ENCODE data around the gene CDH4.

The CDH4 gene

GRCh38 chr20:61960836-61961235 lies 708.8 kb downstream of the CDH4 start:
- no peak for TF ChIP-seq CTCF (IDR thresholded peaks at IDR 0.05; ENCODE audit: control extremely low read depth, extremely low read depth, low read depth, missing control alignments)
- ChIA-PET CTCF (no interaction called here), POLR2A (no interaction called here)
- no peak for DNase-seq (ENCODE audit: extremely low spot score)

DNA sequence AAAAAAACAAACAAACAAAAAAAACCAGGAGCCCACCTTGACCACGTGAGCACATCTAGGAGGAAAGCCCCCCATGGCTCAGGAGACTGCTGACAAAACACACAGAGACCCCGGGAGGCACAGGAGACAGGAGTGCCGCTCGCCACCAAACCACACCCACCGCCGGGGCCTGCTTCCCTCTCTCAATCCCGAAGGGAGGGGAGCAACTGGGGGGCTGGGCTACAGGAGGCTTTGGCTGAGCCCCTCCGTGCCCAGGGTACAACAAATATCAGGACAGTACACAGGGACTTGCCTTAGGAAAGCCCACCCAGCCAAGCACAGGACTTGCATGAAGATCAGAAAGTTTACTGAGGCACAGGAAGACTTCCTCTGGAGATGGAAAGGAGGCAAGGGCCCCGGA lies 711.1 kb downstream of the CDH4 start:
- DNase-seq (ENCODE audit: extremely low spot score), result no peak
- POLR2A ChIA-PET, result no interaction called here
- CTCF ChIA-PET, result no interaction called here
- TF ChIP-seq CTCF (IDR thresholded peaks at IDR 0.05; ENCODE audit: control extremely low read depth, extremely low read depth, low read depth, missing control alignments), result no peak

DNA sequence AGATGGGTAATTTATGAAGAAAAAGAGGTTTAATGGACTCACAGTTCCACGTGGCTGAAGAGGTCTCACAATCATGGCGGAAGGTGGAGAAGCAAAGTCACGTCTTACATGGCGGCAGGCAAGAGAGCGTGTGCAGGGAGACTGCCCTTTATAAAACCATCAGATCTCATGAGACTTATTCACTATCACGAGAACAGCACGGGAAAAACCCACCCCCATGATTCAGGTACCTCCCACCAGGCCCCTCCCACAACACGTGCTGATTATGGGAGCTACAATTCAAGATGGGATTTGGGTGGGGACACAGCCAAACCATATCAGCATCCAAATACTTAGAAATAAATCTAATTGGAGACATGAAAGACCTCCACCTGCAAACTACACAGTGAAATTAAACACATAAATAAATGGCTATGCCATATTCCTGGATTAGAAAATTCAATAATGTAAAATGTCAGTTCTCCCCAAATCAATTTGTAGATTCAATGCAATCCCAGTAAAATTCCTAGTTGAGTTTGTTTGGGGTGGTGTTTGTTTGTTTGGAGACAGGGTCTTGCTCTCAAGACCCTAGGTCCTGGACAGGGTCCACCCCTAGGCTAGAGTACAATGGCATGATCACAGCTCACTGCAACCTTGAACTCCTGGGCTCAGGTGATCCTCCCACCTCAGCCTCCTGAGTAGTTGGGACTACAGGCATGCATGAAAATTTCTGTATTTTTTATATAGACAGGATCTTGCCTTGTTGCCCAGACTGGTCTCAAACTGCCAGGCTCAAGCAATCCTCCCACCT lies 712.0 kb downstream of the CDH4 start:
- no peak for TF ChIP-seq CTCF (IDR thresholded peaks at IDR 0.05; ENCODE audit: control extremely low read depth, extremely low read depth, low read depth, missing control alignments)
- no peak for DNase-seq (ENCODE audit: extremely low spot score)
- ChIA-PET CTCF (no interaction called here), POLR2A (no interaction called here)

GRCh38 chr20:61964675-61965605 lies 712.9 kb downstream of the CDH4 start:
- no peak for DNase-seq (ENCODE audit: extremely low spot score)
- POLR2A ChIA-PET, result no interaction called here
- CTCF ChIA-PET, result no interaction called here
- TF ChIP-seq CTCF (IDR thresholded peaks at IDR 0.05; ENCODE audit: control extremely low read depth, extremely low read depth, low read depth, missing control alignments), result no peak

DNA sequence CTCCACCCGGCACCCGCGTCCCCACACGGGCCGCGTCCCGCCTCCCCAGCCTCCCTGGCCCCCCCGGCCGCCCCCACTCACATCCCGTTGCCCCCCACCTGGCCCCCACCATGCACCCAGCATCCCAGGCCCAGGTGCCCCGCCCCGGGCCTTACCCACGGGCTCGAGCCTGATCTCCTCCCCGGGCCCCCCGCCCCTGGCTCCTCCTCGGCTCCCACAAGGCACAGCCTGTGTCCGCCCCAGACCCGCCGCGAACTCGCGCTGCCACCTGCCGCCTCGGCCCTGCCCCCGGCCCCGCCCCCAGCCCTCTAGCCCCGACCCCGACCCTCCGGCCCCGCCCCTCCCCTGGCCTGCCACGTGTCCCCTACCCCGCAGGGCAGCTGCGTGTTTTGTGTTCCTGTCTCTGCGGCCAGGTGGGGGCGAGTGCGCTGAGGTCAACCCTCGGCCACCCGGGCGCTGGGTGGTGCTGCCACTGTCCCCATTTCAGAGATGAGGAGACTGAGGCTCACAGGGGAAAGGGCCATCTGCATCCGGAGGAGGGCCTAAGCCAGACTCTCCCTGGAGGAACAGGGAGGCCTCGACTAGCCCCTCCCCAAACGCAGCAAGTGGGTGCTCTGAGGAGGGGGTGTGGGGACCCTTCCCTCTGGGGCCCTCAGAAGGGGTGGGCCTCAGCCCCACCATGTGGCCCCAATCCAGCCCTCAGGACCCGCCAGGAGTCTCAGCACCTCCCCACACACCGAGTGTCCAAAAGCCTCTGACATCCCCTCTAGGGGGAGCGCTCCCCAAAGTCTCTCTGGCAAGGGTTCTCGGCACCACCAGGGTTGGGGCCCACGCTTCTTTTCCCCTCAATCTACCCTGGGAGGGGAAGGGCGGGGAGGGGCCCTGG lies 713.8 kb downstream of the CDH4 start:
- DNase-seq (ENCODE audit: extremely low spot score), result no peak
- POLR2A ChIA-PET, result no interaction called here
- CTCF ChIA-PET, result no interaction called here
- TF ChIP-seq CTCF (IDR thresholded peaks at IDR 0.05; ENCODE audit: control extremely low read depth, extremely low read depth, low read depth, missing control alignments), result no peak
